Hepatic stellate cell (primary cell): ENCODE measurements around the gene ACTN1.
"Not testable (repeated sequence)": the region's sequence is repeated elsewhere in the genome, so short reads cannot be mapped to it uniquely, and the experiment has no call there.

ENCODE experiments used
- DNase-seq: peaks from one replicate; pipeline ENCODE4 v3.0.0; 2011; ENCODE audit warnings: low spot score

The ACTN1 gene

DNA sequence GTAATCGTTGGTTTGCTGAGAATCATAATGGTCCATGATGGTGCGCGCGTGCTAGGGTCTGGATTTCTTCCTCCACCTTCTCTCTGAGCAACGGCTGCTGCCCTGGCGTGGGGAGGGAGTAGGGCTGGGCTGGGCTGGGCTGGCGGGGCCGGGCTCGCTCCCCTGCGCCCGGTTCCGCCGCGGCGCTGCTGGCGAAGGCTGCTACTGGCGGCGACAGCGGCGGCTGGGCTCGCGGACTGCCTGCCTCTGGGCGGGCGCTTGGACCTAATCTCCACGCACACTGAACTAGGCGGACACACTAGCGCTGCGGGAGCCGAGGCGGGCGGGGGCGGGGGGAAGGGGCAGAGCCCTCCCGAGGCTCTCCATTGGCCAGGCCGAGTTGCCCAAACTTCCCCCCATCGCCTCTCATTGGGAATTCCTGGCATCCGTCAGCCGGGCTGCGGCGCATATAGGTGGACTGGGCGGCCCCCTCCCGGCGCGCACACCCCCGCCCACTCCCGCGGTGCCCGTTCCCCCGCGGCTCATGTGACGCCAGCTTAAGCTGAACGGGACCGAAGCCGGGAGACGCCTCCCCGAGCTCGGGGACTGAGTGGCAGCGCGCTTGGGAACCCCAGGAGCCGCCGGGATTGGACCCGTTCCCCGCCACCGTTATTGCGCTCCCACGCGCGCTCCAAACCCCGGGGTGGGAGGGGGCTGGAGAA, at the start of gene ACTN1:
TSS of gene ACTN1 (minus strand) at position 282 of the 701 bp plus-strand sequence. CDS start at position 36, 246 bp downstream.
- peak; percentile 98 for DNase-seq

DNA sequence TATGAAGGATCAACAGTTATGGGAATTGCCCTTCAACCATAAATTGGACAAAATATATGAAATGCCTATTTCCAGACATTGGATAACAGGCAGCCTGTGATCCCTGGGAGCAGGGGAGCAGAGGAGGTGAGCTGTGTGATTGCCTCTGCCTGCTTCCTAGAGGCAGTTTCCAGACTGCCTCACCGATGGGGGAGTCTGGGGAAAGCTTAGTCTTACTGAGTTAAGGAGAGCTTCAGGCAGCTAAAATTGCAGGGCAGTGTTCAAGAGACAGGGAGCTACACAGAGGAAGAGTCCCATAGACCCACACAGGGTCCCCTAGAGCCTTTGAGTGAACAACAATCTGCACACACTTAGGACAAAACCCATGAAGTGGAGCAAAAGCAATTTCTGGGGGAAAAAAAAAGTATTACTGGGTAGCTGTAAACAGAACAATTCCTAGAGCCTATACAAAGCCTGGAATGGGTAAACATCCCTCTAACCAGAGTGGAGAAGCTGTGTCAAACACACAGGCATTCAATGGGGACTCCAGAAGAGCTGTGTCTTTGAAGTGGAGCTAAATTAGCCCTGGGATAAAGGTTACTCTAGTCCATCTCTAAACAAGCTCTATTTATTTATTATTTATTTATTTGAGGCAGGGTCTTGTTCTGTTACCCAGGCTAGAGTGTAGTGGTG, 48.3 kb upstream of the ACTN1 start:
- DNase-seq, result no peak

DNA sequence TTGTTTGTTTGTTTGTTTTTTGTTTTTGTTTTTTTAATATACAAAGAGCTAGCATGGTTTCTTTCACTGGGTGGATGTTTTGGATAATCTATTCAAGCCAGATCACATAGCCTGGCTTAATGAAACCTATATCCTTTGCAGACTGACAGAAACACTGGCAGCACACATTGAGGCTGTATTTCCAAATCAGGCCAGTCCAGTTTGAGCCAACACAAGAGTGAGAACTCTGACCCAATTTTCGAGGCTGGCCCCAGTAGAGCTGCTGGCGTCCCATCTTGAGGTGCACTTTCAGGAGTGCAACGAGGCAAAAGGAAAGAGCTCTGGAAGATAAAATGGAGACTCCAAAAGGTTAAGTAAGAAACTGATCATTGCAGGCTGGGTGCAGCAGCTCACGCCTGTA, 43.9 kb upstream of the ACTN1 start:
- DNase-seq, result no peak

DNA sequence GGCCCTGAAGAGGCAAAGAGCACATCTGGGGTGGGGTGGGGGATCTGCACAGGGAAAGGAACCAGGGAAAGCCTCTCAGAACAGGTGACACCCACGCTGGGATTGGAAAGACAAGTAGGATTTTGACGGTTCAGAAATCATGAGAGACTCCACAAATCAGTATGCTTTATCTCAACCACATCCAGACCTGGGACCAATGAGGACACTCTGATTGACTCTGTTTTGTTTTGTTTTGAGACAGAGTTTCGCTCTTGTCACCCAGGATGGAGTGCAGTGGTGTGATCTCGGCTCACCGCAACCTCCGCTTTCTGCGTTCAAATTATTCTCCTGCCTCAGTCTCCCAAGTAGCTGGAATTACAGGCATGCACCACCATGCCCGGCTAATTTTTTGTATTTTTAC, 43.0 kb upstream of the ACTN1 start:
- DNase-seq, result not testable (repeated sequence)

DNA sequence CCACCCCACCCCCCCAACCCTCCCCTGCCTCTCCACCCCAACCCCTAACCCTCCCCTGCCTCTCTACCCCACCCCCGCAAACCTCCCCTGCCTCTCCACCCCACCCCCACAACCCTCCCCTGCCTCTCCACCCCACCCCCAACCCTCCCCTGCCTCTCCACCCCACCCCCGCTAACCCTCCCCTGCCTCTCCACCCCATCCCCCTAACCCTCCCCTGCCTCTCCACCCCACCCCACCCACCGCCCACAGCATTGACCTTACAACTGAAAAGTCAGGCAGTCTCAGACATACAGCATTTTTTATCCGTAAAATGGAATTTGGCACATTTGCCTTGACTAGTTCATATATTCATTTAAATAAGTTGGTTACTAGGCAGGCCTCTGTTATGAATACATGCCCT, 38.6 kb upstream of the ACTN1 start:
- no peak for DNase-seq

DNA sequence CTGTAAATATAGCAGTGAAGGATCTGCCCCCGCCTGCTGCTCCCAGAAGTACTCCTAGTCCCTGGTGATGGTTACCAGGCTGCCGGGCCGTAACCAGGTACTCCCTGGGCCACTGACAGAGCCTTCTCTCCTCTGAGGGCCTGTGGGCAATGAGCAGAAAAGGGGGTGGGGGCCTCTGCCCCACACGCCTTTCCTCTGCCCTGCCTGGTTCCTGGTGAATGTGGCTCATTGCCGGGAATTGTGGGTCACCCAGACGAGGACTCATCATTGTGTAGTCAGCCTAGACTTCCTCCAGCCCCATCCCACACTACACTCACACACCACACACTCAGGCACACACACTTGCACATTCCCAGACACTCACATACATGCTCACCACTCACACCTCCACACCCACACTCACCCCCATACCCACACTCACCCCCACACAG, 35.7 kb upstream of the ACTN1 start:
- DNase-seq, result no peak

DNA sequence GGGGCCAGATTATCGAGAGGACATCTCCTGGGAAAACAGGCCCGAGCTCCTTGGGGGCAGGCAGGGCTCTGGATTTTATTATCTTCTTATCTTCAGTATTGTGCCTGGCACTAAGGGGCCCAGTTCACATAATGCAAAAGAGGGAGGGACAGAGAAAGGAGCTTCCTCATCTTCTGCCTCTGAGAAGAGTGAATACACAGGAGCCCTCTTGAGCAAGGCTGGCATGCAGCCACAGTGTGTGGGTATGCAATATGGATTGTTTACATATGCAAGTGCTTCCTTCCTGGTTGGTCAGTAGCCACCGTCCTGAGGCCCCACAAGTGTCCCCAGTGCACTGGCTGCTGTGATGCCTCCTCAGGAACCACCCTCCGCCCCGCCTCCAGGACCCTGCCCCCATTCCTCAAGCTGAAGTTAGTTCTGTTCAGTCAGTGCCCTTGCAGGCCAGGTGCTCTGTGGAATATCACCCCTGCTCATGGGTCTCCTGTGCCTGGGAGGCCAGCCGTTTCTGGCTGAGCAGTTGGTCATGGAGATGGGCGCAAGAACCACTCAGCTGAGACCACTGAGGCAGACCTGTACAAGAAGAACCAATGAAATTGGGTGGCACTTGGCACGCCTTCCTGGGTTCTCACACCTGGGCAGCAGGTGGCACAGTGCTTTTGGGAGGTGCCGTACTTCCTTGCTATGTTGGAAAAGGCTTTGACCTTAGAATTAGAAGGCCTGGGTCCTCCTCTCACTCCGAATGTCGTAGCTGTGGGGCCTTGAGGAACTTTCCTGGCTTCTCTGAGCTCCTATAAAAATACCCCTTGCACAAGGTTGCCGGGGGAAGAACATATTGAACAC, 35.1 kb upstream of the ACTN1 start:
- DNase-seq, result no peak

DNA sequence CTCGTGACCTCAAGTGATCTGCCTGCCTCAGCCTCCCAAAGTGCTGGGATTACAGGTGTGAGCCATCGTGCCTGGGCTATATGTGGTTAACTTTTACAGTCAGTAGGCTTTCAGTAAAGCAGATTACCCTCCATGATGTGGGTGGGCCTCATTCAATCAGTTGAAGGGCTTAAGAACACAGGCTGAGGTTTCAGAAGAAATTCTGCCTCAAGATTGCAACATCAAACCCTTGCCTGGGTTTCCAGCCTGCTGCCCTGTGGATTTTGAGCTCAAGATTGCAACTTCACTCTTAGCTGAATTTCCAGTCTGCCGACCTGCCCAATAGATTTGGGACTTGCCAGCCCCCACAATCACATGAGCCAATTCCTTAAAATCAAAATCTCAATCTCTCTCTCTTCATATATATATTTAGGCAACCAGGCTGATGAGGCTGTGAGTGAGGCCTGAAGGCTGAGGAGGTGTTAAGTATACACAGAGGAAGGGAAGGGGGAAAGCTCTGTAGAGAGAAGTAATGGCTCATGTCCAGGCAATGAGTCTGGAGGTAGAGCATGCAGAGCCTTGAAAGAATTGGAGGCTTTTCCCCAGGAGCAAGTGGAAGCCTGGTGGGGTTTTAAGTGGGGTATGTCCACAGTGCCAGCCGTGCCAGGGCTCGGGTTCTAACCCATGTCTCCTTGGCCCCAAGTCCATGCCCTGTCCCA, 33.3 kb upstream of the ACTN1 start:
- no peak for DNase-seq

DNA sequence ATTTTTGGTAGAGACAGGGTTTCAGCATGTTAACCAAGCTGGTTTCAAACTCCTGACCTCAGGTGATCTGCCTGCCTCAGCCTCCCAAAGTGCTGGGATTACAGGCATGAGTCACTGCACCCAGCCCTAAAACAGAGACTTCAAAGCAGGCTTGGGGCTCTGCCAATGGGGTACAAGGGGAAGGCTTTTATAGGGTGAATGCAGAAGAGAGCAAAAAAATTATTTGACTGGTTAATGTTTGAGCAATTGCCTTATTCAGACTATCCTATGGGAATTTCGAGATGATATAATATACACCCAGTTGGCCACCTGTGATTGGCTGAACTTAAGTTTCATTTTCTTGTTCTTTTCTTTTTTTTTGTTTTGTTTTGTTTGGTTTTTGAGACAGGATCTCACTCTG, 31.5 kb upstream of the ACTN1 start:
- DNase-seq, result no peak

DNA sequence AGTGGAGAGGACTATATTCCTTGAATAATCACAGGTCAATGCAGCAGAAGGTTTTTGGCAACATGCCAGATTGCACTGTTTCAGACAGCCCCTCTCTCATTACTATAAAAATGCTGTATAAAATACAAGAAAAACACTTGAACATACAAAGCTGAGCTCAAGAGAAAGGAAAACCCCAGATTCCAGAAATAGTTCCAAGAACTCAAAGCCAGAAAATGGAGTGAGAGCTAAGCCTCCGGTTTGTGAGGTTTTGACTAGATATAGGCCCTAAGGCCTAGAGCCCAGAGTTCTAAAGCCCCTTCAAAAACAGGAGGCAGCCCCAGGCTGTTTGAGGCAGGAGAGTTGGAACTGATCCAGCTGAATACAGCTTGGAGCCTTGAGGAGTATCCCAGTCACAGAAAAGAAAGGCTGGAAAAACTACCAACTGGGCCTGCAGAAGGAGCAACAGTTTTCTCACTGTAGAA, 29.4 kb upstream of the ACTN1 start:
- DNase-seq, result no peak

DNA sequence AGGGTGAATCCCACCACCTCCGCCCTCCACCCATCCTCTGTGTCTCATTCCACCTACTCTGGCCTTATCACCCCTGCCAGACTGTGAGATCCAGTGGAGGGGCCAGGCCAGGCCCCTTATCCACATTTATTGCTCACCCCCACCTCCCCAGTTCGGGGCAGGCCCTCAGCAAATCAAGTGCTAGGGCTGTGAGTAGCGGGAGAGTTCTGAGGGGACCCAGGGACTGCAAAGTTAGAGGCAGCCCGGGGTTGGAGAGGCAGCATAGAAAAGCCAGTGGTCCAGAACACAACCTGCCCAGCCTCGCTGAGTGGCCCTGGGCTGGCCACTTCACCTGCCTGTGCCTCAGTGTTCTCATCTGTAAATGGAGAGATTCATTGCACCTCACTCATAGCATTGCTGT, 27.2 kb upstream of the ACTN1 start:
- no peak for DNase-seq

DNA sequence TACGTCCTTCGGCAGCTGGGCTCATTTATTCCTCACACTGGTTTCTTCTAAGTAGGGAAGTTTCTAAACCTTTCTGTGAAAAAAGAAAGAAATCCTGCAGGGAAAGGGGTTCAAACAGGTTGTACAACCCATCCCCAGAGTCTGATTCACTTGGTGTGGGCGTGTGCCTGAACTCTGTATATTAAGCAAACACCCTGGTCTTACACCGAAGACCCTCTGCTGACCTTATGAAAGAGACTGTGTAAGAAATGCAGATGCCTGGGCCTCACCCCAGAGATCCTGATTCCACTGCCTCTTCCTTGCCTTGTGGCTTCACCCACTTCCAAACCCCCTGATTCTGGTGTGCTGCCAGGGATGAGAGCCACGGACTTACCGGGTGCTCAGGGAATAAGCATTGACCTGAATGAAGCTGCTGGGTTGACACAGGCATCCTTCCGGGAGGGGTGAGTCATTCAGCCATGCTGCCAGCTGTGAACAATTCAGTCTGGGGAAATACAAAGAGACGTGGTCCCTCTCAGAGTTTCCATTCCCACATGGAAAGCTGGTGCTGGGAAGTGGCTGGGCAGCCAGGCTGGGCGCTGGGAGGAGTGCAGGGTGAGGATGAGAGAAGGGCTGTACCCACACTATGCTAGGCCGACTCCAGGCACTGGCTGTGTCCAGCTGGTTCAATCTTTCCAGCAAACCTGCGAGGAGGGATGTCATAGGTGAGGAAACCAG, 26.5 kb upstream of the ACTN1 start:
- DNase-seq, result peak; percentile 90

DNA sequence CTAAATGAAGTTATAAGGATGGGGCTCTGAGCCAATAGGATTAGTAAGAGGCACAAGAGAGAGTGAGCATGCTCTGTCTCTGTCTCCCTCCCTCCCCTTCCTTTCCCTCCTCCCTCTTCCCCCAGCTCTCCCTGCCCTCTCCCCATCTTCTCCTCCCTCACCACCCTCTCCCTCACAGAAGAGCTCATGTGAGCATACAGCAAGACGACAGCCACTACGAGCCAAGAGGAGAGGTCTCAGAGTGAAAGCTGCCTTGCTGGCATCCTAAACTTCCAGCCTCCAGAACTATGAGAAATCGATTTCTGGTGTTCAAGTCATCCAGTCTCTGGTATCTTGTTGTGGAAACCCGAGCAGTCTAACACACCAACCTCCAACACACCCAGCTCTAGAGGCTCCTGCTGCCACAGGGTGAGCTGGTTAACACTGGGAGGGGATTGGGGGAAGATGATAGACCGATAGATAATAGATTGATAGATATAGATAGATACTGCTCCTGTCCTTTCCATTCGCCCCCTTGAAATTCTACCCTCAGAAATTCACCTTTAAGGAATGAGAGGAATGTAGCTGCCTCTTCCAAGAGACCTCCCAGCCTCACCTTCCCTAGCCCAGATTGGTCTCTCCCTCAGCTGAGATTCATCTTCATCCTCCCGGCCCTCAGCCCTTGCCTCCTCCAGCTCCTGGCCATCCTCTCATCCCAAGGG, 25.8 kb upstream of the ACTN1 start:
- no peak for DNase-seq

DNA sequence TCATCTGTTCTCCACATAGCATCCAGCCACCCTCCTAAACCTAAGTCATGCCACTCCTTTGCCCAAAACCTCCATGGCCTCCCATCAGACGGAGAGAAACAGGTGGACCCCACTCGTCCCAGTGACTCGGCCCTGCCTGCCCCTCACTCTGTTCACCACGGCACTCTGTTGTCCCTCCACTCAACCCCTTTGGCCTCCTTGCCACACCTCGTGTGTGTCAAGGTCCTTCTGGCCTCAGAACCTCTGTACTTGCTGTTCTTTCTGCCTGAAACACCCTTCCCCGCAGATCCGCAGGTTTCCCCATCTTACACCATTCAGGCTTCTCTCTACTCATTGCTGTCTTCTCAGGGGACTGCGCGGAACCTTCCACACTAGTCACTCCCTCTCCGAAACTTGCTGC, 24.5 kb upstream of the ACTN1 start:
- DNase-seq, result no peak

DNA sequence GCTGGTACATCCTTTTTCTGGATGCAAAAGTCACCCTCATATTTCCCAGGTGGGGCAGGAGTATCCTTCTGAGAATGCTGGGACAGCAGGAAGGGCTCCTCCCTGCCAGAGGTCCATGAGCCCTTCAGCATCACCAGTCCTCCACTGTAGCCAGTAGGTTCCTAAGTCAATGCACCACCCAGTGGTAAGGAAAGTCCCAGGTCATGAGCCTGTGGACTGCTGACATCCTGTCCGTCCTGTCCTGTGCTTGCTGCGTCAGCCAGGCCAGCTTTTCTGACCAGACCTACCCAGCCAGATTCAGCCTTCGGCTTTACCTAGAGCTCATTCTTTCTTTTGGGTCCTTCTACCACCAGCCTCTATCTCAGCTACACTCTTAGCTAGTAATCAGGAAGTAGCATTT, 23.0 kb upstream of the ACTN1 start:
- DNase-seq, result no peak

DNA sequence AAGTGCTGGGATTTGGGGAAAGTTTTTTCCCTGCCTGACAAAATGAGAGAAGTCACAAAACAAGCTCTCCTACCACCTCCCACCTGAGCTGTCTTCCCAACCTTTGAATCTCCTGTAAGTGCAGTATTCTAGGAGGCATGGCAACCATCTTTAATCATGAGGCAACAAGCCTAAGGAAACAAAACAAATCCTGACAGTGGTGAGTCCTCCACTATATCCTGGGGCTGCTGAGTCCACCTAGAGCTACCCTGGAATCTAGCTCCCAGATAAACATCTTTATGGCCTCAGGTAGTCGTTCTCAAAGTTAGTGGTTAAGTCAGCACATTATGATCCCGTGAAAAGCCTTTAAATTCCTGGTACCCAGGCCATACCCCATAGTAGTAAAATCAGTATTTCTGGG, 22.3 kb upstream of the ACTN1 start:
- DNase-seq, result no peak

DNA sequence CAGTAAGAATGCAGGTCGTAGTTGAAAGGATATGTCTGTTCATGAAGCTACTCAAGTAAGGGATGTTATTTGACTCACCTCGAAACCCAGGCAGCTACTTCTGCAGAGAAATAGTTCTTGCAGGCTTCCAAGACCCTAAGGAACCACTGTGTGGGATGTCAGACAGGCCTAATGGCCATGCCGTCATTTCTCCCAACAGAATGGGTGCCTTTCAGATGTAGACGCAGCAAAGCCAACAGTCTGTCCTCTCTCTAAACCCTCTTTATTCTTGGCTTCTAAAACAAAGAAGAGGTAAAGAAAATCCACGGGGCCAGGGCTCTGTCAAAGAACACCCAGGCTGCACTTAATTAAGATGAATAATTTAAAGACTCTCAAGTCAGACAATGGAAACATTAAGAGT, 19.0 kb upstream of the ACTN1 start:
- DNase-seq, result no peak

DNA sequence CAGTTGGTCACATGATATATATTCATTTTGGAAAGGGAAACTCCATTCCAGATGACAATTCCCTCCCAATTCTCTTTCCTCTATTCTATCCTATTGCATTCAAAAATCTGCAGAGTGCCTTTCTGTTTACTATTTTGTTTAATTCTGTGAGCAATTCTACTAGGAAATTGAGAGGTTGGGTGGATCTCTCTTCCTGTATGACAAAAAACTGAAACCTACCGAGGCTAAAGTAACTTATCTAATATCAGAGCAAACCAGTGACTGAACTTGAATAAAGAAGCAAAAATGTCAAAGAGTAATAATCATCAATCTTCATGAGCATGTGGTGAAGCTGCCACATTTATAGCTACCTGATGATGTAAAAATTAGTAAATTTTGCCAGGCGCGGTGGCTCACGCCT, 16.6 kb upstream of the ACTN1 start:
- DNase-seq, result no peak

DNA sequence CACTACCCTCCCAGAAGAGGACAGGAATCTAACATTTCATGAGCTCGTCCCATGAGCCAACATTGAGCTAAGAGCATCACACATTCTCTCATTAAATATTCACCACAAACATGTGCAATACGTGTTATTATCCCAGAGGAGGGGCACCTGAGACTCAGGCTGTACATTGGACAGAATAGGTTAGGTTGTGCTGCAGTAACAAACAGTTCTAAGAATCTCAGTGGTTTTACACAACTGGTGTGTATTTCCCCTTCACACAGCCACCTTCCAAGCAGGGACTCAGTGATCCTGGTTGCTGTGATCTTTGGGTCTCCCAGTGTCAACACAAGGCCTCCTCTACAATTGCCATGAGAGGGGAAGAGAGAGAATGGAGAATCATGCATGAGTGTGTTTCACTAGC, 15.0 kb upstream of the ACTN1 start:
- DNase-seq, result no peak

DNA sequence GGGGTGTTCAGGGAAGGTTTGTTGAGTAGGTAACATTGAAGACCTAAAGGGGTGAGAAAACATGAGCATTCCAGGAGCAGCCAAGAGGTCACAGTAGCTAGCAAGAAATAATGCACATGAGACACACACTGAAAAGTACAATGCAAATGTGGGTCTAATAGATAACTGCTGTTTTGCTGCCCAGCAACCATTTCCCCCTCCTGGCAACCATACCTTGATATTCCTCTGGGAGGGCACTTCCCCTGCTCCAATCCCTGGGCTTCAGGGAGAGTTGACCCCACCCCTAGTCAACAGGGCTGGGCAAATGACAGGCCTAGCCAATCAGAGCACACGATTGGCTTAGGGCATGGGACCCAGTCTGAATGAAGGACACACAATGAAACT, 8.5 kb upstream of the ACTN1 start:
- DNase-seq, result no peak
